Activated CD4-positive, alpha-beta T cell treated with anti-CD3 and anti-CD28 coated beads for 24 hours (primary cell): ENCODE measurements around the gene ARSK.

Source experiments
- DNase-seq, 2 donors: peaks; one replicate each; pipeline ENCODE4 v3.0.0-alpha.2; 2020; ENCODE audit warnings: low read depth in 2 of 2

The ARSK gene

GRCh38 chr5:95563367-95563766 lies 8.5 kb downstream of the ARSK start:
- no peak for DNase-seq

GRCh38 chr5:95564450-95564849 lies 9.5 kb downstream of the ARSK start:
- DNase-seq: no peak

- no peak for DNase-seq
Observed at GRCh38 chr5:95565280-95565920, 10.5 kb downstream of the ARSK start.

- DNase-seq: no peak
Observed at GRCh38 chr5:95572016-95572415, 17.1 kb downstream of the ARSK start.

GRCh38 chr5:95581576-95581975 lies 26.7 kb downstream of the ARSK start:
- DNase-seq: no peak

- DNase-seq: no peak
Observed at GRCh38 chr5:95583992-95584391, 29.1 kb downstream of the ARSK start.

- DNase-seq: no peak
Observed at GRCh38 chr5:95590880-95591279, 36.0 kb downstream of the ARSK start.

- no peak for DNase-seq
Observed at GRCh38 chr5:95591490-95591901, 36.6 kb downstream of the ARSK start.

GRCh38 chr5:95595289-95595931 lies 40.5 kb downstream of the ARSK start:
- DNase-seq: no peak

- DNase-seq: no peak
Observed at GRCh38 chr5:95599252-95599651, 44.4 kb downstream of the ARSK start.

- DNase-seq: no peak
Observed at GRCh38 chr5:95600557-95600956, 45.7 kb downstream of the ARSK start.

- DNase-seq: no peak
Observed at GRCh38 chr5:95605786-95606185, 50.9 kb downstream of the ARSK start.

GRCh38 chr5:95606419-95606818 lies 51.5 kb downstream of the ARSK start:
- DNase-seq: no peak

- DNase-seq: no peak
Observed at GRCh38 chr5:95609711-95610110, 54.8 kb downstream of the ARSK start.

- DNase-seq: no peak
Observed at GRCh38 chr5:95610546-95610945, 55.6 kb downstream of the ARSK start.

GRCh38 chr5:95611396-95611795 lies 56.5 kb downstream of the ARSK start:
- DNase-seq: no peak

- DNase-seq: no peak
Observed at GRCh38 chr5:95613514-95613913, 58.6 kb downstream of the ARSK start.

- no peak for DNase-seq
Observed at GRCh38 chr5:95615164-95615467, 60.2 kb downstream of the ARSK start.

GRCh38 chr5:95617057-95617456 lies 62.2 kb downstream of the ARSK start:
- no peak for DNase-seq

- DNase-seq: no peak
Observed at GRCh38 chr5:95619096-95619495, 64.2 kb downstream of the ARSK start.

GRCh38 chr5:95619514-95620029 lies 64.7 kb downstream of the ARSK start:
- no peak for DNase-seq

GRCh38 chr5:95620030-95620869 lies 65.3 kb downstream of the ARSK start, which contains the start of gene GPR150:
GPR150 (plus strand) TSS chr5:95620087; CDS start chr5:95620276, 189 bp downstream.
- peak; percentile 39 to 44 for DNase-seq
